KMS-11 (cell line): ENCODE results near the gene GADD45A.

ENCODE experiments used
- H2AFZ ChIP-seq: fragments of 200-600 bp; sonication (generic); 2 replicates; pipeline ENCODE4 v1.6.1; 2016; ENCODE audit warnings: antibody characterized with exemption, mixed run types, low read depth
- H3K27ac ChIP-seq: fragments of 200-600 bp; sonication (generic); 2 replicates; pipeline ENCODE4 v1.6.1; 2016; ENCODE audit warnings: mild to moderate bottlenecking, mixed run types
- H3K27me3 ChIP-seq: fragments of 200-600 bp; sonication (generic); 2 replicates; pipeline ENCODE4 v1.6.1; 2017; ENCODE audit warnings: mild to moderate bottlenecking, low read depth, mixed run types, moderate library complexity; ENCODE audit not compliant: insufficient read depth
- H3K36me3 ChIP-seq: fragments of 200-600 bp; sonication (generic); 2 replicates; pipeline ENCODE4 v1.6.1; 2017; ENCODE audit warnings: mild to moderate bottlenecking, mixed run types; ENCODE audit not compliant: insufficient read depth
- H3K4me1 ChIP-seq: fragments of 200-600 bp; sonication (generic); 2 replicates; pipeline ENCODE4 v1.6.1; 2016; ENCODE audit warnings: mild to moderate bottlenecking, low read depth, mixed run types; ENCODE audit not compliant: poor library complexity, severe bottlenecking
- H3K4me2 ChIP-seq: fragments of 200-600 bp; sonication (generic); 2 replicates; pipeline ENCODE4 v1.7.0; 2016; ENCODE audit warnings: mild to moderate bottlenecking, mixed run types
- H3K4me3 ChIP-seq: fragments of 200-600 bp; sonication (generic); IDR thresholded peaks from 2 replicates; pipeline ENCODE4 v1.6.1; 2017; ENCODE audit warnings: low read depth, low read length, mixed read lengths; ENCODE audit not compliant: insufficient read depth
- H3K79me2 ChIP-seq: fragments of 200-600 bp; sonication (generic); 2 replicates; pipeline ENCODE4 v1.6.1; 2016; ENCODE audit warnings: low read depth, mixed run types; ENCODE audit not compliant: insufficient read depth
- H3K9ac ChIP-seq: fragments of 200-600 bp; sonication (generic); 2 replicates; pipeline ENCODE4 v1.6.1; 2016; ENCODE audit warnings: mild to moderate bottlenecking, mixed run types
- H4K20me1 ChIP-seq: fragments of 200-600 bp; sonication (generic); 2 replicates; pipeline ENCODE4 v1.6.1; 2016; ENCODE audit warnings: mild to moderate bottlenecking, mixed run types; ENCODE audit not compliant: insufficient read depth
- CTCF ChIP-seq: fragments of 200-600 bp; sonication (generic); conservative IDR thresholded peaks from 2 replicates; pipeline ENCODE4 v1.6.1; 2017; ENCODE audit warnings: low read depth, mild to moderate bottlenecking, antibody characterized with exemption, low read length, moderate library complexity, mixed read lengths

GADD45A gene

GRCh38 chr1:67676287-67676686, 8.7 kb upstream of the GADD45A start:
- Histone ChIP-seq H3K79me2 (no peaks in the 10 kb centered on the region), H4K20me1 (no peaks in the 10 kb centered on the region), H3K4me3 (no peak overlapping the region), H3K4me1 (peaks cover 48% of the 10 kb centered on the region), H3K27ac (peak overlapping the region; percentile 90), H3K4me2 (peak overlapping the region; percentile 35), H3K9ac (peak overlapping the region; percentile 25; the same call in 1 of the 2 replicates), H3K36me3 (no peaks in the 10 kb centered on the region), H3K27me3 (no peaks in the 10 kb centered on the region), H2AFZ (peak overlapping the region; percentile 16; the same call in 1 of the 2 replicates)
- no peak for TF ChIP-seq CTCF

- no peak overlapping the region for H3K4me3 ChIP-seq
- no peaks in the 10 kb centered on the region for H3K79me2 ChIP-seq
- H3K9ac ChIP-seq, result no peak overlapping the region; the same call in 1 of the 2 replicates
- TF ChIP-seq CTCF, result no peak
- peak overlapping the region; percentile 16; the same call in 1 of the 2 replicates for H2AFZ ChIP-seq
- H3K36me3 ChIP-seq, result no peaks in the 10 kb centered on the region
- peaks cover 48% of the 10 kb centered on the region for H3K4me1 ChIP-seq
- peak overlapping the region; percentile 90 for H3K27ac ChIP-seq
- no peaks in the 10 kb centered on the region for H3K27me3 ChIP-seq
- H4K20me1 ChIP-seq, result no peaks in the 10 kb centered on the region
- peak overlapping the region; percentile 35 for H3K4me2 ChIP-seq
These were observed 8.1 kb upstream of the GADD45A start for GRCh38 chr1:67676946-67677345.

GRCh38 chr1:67677408-67677807, 7.6 kb upstream of the GADD45A start:
- H2AFZ ChIP-seq, result no peak overlapping the region
- peaks cover 48% of the 10 kb centered on the region for H3K4me1 ChIP-seq
- H3K4me2 ChIP-seq, result peak overlapping the region; percentile 35
- H3K27ac ChIP-seq, result peak overlapping the region; percentile 90; the same call in 1 of the 2 replicates
- H3K79me2 ChIP-seq, result no peaks in the 10 kb centered on the region
- H3K4me3 ChIP-seq, result no peak overlapping the region
- no peaks in the 10 kb centered on the region for H3K36me3 ChIP-seq
- H3K9ac ChIP-seq, result no peak overlapping the region
- TF ChIP-seq CTCF, result no peak
- H4K20me1 ChIP-seq, result no peaks in the 10 kb centered on the region
- H3K27me3 ChIP-seq, result no peaks in the 10 kb centered on the region

GRCh38 chr1:67677930-67678329, 7.1 kb upstream of the GADD45A start:
- no peak overlapping the region for H3K27ac ChIP-seq
- H3K9ac ChIP-seq, result no peak overlapping the region
- no peaks in the 10 kb centered on the region for H3K36me3 ChIP-seq
- no peak overlapping the region for H2AFZ ChIP-seq
- H4K20me1 ChIP-seq, result no peaks in the 10 kb centered on the region
- TF ChIP-seq CTCF, result no peak
- H3K4me3 ChIP-seq, result no peak overlapping the region
- H3K79me2 ChIP-seq, result no peaks in the 10 kb centered on the region
- peaks cover 48% of the 10 kb centered on the region for H3K4me1 ChIP-seq
- no peaks in the 10 kb centered on the region for H3K27me3 ChIP-seq
- no peak overlapping the region for H3K4me2 ChIP-seq

- Histone ChIP-seq H3K79me2 (no peaks in the 10 kb centered on the region), H4K20me1 (no peaks in the 10 kb centered on the region), H3K4me1 (peaks cover 48% of the 10 kb centered on the region), H3K9ac (no peak overlapping the region), H3K27me3 (no peaks in the 10 kb centered on the region), H3K36me3 (no peaks in the 10 kb centered on the region), H3K27ac (no peak overlapping the region), H3K4me3 (no peak overlapping the region), H2AFZ (no peak overlapping the region), H3K4me2 (no peak overlapping the region)
- TF ChIP-seq CTCF, result no peak
These were observed 5.3 kb upstream of the GADD45A start for GRCh38 chr1:67679691-67680090.
